Stimulated activated CD4-positive, alpha-beta T cell treated with anti-CD3 and anti-CD28 coated beads, Interleukin-4, amount 100 ng/mL, for 4 hours (primary cell): ENCODE data around the gene MUC5AC.
"Not testable (repeated sequence)": the region's sequence is repeated elsewhere in the genome, so short reads cannot be mapped to it uniquely, and the experiment has no call there.

ENCODE experiments used
- DNase-seq, 2 experiments: peaks; one replicate each; pipeline ENCODE4 v3.0.0-alpha.2; 2020

The MUC5AC gene

DNA sequence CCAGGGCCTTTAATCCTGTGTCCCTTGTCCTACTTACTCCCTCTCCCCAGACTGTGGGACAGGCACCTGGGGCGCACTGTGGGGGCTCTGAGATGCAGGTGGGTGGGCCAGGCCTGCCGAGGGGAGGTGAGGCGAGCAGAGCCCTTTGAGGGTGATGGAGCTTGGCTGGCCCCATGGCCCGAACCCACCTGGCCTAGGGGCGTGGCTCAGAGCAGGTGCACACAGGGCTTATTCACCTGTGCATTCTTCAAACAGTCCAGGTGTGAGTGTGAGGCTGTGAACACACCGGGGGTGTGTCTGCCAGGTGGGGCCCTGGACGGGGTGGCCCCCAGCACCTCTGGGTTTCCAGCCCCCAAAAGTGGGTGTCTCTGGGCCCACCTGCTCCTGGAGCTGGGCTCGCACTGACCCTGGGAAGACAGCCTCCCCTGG lies 9.0 kb upstream of the MUC5AC start:
- no peak for DNase-seq

DNA sequence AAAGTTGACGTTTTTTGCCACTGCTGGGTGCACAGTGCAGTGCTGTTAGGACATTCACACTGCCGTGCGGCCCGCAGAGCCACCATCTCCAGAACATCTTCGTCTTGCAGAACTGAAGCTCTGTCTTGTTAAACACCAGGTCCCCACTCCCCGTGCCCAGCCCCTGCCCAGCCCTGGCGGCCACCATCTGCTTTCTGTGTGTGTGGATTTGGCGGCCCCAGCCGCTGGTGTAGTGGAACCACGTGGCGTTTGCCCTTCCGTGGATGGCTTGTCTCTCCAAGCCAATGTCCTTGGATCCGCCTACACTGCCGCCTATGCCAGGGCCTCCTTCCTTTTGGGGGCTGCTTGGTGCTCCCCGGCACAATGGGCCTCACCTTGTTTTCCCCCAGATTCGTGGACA lies 8.2 kb upstream of the MUC5AC start:
- no peak for DNase-seq

DNA sequence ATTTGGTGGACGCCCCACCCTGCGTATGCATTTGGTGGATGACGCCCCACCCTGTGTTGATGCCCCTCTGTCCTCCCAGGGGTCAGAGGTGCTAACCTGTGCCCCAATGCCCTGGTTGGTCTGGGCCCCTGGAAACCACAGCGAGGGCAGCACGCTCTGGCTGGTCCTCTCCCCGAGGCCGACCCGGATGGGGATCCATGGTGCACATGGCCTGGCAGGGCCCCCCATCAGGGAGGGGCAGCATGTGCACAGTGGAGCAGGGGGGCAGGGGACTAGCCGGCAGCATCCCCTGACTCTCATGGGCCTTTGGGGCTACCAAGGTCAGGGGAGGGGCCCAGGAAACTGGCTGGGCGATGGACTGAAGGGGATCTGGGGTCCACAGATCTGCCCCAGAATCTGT lies 7.6 kb upstream of the MUC5AC start:
- DNase-seq = no peak

DNA sequence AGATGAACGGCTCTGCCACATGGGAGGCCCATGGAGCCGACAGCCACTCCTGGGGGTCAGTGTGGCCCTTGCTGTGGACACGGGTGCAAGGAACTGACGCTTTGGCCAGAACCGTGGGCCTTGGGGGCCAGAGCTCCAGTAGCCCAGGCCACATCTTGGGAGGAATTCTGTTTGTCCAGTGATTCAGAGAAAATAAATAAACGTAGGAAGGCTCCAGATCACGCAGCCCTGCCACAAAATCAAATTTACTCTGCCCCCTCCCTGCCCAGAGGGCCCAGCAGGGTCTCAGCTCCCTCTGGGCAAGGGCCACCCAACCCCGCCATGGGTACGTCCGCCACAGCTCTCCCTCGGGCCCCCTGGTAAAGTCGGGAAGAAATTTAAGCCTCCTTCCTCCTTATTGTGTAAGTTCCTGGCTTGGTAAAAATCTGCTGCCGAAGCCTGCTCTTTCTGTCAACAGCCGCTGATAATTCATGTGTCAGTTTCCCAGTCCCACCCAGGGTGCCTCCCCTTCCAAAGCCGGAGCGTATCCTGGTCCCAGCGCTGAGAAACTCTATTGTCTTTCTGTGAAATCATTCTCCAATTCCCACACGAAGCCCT lies 6.9 kb upstream of the MUC5AC start:
- DNase-seq = no peak

DNA sequence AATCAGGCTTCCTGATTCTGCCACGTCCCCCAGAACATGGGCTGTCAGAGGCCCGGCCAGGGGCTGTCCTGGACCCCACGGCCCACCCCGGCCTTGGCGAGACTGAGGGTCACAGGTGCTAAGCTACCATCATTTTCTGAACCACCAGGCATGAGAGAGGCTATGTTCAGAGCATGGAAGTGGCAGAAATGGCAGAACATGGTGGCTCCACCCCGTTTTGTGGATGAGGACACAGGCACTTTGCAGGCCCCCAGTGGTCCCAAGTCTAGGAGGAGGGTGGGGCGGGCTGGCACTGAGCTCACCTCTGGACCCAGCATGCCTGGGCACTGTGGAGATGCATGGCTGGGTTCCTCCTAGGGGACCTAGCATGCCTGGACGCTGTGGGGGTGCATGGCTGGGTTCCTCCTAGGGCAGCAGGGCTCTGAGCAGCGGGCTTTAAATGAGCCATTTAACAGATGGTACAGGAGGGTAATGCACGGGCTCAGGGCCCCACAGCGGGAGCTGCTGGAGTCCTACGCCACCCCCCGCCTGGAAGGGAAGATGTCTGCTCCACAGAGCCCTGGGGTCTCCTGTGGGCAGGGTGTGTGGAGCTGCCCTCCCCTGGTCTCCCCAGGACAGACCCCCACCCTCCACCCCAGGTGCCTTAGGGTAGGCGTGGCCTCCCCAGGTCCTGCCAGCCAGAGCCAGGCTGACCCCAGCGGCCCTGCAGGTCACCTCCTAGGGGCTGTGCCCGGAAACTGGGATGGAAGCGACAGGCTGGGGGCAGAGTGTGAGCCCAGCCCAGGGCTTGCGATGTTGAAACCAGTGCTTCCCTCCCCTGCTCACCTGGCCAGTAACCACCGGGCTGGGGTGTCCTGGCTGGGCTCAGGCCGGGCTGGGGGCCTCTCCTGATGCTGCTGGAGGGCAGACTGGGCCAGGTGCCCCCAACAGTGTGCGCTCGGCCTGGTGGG lies 6.1 kb upstream of the MUC5AC start:
- DNase-seq = no peak

DNA sequence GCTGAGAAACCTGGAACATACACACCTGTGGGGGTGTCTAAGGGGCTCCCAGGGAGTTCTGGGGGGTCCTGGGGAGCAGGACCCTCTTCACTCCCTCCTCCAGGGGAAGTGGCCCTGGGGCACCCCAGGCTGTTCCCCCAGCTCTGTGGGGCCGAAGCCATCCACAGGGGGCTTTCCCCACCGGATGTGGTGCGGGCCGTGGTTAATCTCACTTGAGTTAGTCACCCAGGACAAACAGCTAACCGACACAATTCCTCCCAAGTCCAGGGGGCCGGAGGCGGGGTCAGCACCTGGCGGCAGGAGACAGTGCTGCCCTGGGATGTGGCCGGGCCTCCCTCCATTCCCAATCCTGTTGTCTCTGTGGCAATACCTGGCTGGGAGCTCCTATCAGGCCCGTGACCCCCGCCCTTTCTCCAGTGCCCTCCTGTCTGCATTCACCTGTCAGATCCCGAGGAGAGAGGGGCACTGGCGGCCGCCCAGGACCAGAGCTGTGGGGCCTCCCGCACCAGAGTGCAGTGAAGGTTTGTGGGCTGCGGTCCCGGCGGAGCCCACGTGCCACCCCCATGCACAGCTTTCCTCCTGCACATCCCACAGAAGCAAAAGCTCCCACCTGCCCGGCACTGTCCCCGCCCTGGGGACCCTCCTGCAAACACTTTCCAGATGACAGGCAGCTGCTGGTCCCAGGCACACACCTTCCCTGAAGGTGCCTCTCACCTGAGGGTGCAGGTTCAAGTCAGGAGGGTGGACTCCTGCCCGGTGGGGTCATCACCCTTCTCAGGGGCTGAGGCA lies 5.2 kb upstream of the MUC5AC start:
- DNase-seq = no peak

DNA sequence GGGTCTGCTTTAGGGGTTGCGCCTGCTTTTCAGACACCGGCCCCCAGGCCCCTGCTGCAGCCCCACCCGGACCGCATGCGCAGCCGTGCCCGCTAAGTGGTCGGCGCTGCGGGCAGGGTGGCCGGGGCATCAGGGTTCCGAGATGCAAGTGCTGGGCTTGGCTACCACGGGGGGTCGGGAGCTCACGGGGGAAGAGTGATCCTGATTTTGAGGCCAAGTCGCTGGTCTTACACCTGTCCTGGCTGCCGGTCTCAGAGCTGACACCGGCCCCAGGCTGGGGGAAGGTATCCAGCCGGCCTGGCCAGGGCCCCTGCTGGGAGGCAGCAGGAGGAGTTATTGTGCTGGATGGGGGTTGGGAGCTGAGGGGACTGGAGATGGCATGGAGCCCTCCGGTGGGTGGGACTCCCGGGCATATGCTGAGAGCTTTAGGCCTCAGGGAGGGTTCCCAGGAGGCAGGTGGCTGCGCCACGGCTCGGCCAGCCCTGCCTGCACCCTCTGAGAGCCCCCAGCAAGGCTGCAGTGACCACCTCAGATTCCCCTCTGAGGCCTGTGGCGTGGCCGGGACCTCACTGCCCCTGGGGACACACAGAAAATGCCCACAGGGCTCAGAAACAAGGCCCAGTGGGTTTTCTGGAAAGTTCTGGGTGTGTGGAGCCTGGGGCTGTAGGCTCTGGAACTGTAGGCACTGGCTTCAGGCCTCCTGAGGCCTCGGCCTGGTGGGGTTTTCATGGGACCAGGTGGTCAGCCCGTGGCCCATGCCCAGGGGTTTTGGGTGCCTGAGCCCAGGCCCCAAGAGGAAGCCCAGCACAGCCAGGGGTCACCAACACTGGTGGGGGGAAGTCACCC lies 4.4 kb upstream of the MUC5AC start:
- DNase-seq = no peak

DNA sequence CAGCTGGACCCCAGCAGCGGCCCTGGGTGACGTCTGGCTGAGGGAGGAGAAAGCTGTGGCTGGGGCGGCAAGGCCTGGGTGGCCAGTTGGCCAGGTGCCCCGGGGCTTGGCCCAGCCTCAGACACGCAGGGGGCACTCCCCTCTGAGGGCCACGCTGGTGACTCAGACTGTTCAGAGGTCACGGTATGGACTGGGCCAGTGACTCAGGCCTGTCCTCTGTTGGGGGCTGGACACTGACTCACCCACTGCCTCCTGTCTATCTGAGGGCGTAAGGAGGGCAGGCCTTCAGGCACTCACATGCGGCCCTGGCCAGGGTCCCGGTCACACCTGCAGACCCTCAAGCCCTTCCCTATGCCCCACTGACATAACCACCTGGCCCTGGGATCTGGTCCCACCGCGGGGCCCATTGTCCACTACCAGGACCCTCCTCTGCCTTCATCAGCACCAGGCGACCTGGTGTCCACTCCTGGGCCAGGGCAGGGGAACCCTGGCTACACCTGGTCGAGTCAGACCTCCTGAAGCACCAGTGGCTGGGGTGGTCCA lies 3.7 kb upstream of the MUC5AC start:
- DNase-seq = no peak

DNA sequence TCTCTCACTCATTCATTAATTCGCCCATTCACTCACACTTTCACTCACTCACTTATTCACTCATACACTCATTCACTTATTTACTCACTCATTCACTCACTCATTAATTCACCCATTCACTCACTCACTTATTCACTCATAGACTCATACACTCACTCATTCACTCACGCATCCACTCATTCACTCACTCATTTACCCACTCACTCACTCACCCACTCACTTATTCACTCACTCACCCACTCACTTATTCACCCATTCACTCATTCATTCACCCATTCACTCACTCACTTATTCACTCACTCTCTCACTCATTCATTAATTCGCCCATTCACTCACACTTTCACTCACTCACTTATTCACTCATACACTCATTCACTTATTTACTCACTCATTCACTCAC lies 3.1 kb upstream of the MUC5AC start:
- not testable (repeated sequence) for DNase-seq

DNA sequence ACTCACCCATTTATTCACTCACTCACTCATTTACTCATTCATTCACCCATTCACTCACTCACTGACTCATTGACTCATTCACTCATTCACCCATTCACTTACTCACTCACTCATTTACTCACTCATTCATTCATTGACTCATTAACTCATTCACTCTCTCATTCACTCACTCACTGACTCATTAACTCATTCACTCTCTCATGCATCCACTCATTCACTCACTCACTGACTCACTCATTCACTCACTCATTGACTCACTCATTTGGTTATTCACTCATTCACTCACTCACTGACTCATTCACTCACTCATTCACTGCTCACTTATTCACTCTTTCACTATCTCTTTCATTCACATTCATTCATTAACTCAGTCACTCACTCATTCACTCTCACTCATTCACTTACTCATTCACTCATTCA lies 2.5 kb upstream of the MUC5AC start:
- no peak for DNase-seq

DNA sequence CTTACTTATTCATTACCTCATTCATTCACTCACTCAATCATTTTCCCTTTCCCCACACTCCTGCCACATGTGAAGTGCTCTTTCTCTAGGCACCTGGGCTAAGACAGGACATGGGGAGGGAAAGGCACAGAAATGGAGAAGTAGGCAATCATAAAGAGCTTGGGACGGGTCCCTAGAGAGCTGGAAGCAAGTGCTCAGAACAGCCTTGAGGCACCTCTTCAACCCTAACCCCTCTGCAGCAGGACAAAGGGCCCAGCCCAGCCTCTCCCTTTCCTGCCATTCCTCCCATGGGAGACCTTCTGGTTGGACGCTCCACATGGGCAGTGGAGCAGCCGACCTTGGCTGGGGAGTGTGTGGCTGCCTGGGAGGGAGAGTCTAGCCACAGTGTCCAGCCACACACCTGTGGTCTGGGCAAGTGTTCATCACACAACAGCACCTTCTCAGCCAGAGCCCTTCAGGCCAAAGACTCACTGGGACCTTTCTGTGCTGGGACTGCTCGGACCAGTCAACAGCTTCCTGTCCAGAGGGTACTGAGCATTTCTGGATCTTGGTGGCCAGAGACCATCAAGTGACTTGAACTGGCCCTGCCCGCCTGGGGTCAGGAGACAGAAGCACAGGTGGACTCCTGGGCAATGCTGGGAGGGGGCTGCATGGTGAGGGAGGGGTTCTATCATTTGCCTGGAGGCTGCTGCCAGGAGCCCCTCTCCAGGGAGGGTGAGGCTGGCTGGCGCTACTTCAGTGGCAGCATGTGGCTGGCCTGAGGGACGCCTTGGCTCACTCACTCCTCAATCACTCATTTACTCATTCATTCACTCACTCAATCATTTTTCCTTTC lies 1.0 kb upstream of the MUC5AC start:
- DNase-seq = no peak

DNA sequence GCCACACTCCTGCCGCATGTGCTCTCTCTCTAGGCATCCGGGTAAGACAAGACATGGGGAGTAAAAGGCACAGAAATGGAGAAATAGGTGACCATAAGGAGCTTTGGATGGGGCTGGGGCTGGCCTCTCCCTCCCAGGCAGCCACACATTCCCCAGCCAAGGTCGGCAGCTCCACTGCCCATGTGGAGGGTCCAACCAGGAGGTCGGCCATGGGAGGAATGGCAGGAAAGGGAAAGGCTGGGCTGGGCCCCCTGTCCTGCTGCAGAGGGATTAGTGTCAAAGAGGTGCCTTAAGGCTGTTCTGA lies 460 bp upstream of the MUC5AC start:
- DNase-seq = no peak

DNA sequence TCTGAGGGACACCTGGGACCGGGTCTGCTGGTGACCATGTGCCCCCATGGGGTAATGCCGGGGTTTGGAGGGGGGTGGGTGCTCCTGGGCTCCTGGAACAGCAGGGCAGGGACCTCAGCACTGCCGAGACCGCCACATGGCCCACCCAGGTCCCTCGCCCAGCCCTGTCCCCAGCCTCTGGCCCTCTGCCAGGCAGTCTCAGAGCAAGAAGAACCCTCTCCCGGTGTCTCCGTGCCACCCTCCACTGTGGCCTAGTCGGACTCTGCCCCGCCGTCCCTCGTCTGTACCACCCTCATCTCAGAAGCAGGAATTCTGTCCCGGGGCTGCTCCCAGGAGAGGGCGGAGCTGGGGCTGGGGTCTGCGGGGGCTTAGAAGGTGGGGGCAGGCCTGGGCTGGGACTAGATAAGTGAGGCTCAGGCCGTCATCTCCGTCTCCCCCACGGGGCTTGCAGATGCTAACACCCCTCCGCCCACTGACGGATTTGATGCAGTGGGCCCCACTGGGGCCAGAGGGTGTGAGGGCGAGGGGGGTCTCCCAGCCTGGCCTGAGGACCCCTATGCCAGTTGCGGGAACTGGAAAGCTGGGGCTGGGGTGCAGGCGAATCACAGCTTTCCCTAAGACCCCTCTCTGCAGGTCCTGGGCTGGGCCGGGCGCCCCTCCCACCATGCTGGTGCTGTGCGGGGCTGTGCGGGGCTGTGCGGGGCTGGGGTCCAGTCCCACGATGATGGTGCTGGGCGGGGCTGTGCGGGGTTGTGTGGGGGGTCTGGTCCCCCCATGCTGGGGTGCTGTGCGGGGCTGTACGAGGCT lies 1.1 kb downstream of the MUC5AC start:
- no peak for DNase-seq

DNA sequence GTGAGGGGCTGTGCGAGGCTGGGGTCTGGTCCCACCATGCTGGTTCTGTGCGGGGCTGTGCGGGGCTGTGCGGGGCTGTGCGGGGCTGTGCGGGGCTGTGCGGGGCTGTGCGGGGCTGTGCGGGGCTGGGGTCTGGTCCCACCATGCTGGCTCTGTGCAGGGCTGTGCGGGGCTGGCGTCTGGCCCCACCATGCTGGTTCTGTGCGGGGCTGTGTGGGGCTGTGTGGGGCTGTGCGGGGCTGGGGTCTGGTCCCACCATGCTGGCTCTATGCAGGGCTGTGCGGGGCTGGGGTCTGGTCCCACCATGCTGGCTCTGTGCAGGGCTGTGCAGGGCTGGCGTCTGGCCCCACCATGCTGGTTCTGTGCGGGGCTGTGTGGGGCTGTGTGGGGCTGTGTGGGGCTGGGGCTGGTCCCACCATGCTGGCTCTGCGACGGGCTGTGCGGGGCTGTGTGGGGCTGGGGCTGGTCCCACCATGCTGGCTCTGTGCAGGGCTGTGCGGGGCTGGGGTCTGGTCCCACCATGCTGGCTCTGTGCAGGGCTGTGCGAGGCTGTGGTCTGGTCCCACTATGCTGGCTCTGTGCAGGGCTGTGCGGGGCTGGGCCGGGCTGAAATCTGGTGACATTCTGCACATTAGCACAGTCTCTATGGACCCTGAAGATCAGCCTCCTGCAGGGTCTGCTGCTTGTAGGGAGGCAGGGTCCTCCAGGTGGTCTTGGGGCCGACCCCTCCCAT lies 1.9 kb downstream of the MUC5AC start:
- DNase-seq = not testable (repeated sequence)

DNA sequence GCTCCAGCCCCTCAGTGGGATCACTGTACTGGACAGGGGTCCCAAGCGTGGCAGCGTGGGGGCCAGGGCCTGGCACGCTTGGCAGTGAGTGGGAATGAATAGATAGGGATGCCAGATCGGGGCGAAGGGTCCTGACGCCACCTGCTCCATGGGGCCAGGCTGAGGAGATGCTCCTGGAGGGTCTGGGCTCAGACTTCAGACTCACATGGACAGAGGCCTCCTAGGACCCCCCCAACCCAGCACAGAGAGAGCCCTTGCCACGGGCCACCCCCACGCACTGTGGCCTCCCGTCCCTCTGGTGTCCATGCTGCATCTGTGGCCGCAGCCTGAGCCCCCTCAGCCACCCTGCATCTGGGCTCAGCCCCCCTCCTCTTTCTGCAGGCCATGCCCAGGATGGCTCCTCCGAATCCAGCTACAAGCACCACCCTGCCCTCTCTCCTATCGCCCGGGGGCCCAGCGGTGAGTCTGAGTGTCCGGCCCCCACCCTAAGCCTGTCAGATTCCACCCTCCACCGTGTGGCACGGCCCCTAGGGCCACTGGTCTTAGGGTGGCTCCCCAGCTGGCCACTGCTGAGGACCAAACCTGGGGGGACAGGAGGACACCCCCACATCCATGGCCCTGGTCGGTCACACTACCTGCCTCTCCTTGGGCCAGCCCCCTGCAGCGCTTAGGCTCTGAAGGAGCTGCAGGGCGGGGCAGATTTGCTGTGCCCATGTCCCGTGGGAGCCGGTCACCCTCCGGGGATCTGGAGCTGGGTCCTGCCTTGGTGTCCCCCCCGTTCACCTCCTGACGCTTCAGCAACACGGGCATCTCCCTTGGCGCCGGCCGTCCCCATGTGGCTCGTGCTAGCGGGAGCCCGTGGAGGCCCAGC lies 2.7 kb downstream of the MUC5AC start:
- DNase-seq = no peak

DNA sequence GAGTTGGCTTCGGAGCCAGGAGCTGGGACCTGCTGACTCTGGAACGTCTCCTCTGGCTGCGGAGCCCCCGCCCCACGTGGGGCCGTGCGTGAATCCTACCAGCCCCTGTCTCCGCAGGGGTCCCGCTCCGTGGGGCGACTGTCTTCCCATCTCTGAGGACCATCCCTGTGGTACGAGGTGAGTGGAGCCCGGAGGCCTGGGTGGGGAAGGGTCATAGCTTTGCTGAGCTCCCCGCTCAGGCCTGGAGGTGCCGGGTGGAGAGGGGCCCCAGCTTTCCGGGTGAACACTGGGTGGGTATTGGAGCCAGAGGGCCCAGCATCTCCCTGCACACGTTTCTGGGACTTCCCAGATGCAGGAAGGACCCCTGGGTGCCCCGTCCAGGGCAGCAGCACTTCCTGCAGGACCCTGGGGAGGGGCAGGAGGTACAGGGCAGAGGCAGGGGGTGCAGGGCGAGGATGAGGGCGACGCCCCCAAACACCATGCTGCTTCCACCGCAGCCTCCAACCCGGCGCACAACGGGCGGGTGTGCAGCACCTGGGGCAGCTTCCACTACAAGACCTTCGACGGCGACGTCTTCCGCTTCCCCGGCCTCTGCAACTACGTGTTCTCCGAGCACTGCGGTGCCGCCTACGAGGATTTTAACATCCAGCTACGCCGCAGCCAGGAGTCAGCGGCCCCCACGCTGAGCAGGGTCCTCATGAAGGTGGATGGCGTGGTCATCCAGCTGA lies 3.8 kb downstream of the MUC5AC start:
- no peak for DNase-seq

DNA sequence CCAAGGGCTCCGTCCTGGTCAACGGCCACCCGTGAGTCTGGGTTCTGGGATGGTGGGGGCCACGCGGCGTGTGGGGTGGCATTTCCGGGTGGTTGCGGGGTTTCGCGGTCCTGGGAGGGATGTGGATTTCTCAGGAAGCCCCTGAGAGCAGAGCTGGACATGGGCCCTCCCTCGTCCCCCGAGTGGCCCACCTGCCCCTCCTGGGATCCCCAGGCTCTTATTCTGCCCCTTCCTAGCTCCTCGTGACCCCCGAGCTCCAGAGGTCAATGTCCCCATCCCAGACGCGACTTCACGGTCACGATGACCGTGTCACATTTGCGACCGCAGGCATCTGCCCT lies 4.4 kb downstream of the MUC5AC start:
- no peak for DNase-seq
